Measurements from ENCODE around the gene GANAB. TPM values are rescaled to one million over a fixed set of nuclear protein-coding genes. Genes with fewer than 3 reads are reported as not detected.

GANAB gene
- total and polyA plus RNA-seq, 2 of the 13 experiments (the other 11 are each of a cell fraction or from before 2014, with no cell fraction given): 99.5 to 234 TPM

GRCh38 chr11:62645946-62646824, at the start of gene GANAB (continued):
- TF ChIP-seq THAP8 (CRISPR knock-in tag; IDR thresholded peaks at IDR 0.05; ENCODE audit: borderline replicate concordance) (no peak), CBX1 (IDR thresholded peaks at IDR 0.05; ENCODE audit: low read depth) (no peak), DNMT1 (CRISPR knock-in tag; IDR thresholded peaks at IDR 0.05) (no peak), ZNF549 (CRISPR knock-in tag; IDR thresholded peaks at IDR 0.05) (no peak), SP1 (IDR thresholded peaks at IDR 0.05) (no peak), SP1 (CRISPR knock-in tag; IDR thresholded peaks at IDR 0.05) (peak; percentile 73), ZNF232 (CRISPR knock-in tag; IDR thresholded peaks at IDR 0.05; ENCODE audit: borderline replicate concordance) (0 out of 2 replicates have a peak, but pooled peaks have one; percentile 10), DR1 (CRISPR knock-in tag; IDR thresholded peaks at IDR 0.05) (peak; percentile 64; the same call in 1 of the 2 replicates), ZNF260 (CRISPR knock-in tag; IDR thresholded peaks at IDR 0.05; ENCODE audit: borderline replicate concordance, low read depth) (no peak), MYPOP (CRISPR knock-in tag; IDR thresholded peaks at IDR 0.05) (peak; percentile 57; the same call in 1 of the 2 replicates), NFRKB (IDR thresholded peaks at IDR 0.05) (peak; percentile 26; the same call in 1 of the 2 replicates), ZNF362 (CRISPR knock-in tag; IDR thresholded peaks at IDR 0.05; ENCODE audit: borderline replicate concordance) (no peak), NFIB (CRISPR knock-in tag; IDR thresholded peaks at IDR 0.05; ENCODE audit: borderline replicate concordance) (no peak), HBP1 (CRISPR knock-in tag; IDR thresholded peaks at IDR 0.05; ENCODE audit: low read depth) (no peak; the same call in 1 of the 2 replicates), ADNP (CRISPR knock-in tag; IDR thresholded peaks at IDR 0.05) (no peak)
- TF ChIP-seq, protein P1, sequence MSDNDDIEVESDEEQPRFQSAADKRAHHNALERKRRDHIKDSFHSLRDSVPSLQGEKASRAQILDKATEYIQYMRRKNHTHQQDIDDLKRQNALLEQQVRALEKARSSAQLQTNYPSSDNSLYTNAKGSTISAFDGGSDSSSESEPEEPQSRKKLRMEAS (IDR thresholded peaks at IDR 0.05): peak; percentile 42
- TF ChIP-seq, protein P2, sequence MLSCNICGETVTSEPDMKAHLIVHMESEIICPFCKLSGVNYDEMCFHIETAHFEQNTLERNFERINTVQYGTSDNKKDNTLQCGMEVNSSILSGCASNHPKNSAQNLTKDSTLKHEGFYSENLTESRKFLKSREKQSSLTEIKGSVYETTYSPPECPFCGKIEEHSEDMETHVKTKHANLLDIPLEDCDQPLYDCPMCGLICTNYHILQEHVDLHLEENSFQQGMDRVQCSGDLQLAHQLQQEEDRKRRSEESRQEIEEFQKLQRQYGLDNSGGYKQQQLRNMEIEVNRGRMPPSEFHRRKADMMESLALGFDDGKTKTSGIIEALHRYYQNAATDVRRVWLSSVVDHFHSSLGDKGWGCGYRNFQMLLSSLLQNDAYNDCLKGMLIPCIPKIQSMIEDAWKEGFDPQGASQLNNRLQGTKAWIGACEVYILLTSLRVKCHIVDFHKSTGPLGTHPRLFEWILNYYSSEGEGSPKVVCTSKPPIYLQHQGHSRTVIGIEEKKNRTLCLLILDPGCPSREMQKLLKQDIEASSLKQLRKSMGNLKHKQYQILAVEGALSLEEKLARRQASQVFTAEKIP (CRISPR knock-in tag; IDR thresholded peaks at IDR 0.05; ENCODE audit: borderline replicate concordance): no peak
- TF ChIP-seq, protein P3, sequence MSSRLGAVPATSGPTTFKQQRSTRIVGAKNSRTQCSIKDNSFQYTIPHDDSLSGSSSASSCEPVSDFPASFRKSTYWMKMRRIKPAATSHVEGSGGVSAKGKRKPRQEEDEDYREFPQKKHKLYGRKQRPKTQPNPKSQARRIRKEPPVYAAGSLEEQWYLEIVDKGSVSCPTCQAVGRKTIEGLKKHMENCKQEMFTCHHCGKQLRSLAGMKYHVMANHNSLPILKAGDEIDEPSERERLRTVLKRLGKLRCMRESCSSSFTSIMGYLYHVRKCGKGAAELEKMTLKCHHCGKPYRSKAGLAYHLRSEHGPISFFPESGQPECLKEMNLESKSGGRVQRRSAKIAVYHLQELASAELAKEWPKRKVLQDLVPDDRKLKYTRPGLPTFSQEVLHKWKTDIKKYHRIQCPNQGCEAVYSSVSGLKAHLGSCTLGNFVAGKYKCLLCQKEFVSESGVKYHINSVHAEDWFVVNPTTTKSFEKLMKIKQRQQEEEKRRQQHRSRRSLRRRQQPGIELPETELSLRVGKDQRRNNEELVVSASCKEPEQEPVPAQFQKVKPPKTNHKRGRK (CRISPR knock-in tag; IDR thresholded peaks at IDR 0.05): no peak
- TF ChIP-seq, protein P4, sequence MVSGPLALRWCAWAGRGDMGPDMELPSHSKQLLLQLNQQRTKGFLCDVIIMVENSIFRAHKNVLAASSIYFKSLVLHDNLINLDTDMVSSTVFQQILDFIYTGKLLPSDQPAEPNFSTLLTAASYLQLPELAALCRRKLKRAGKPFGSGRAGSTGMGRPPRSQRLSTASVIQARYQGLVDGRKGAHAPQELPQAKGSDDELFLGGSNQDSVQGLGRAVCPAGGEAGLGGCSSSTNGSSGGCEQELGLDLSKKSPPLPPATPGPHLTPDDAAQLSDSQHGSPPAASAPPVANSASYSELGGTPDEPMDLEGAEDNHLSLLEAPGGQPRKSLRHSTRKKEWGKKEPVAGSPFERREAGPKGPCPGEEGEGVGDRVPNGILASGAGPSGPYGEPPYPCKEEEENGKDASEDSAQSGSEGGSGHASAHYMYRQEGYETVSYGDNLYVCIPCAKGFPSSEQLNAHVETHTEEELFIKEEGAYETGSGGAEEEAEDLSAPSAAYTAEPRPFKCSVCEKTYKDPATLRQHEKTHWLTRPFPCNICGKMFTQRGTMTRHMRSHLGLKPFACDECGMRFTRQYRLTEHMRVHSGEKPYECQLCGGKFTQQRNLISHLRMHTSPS (CRISPR knock-in tag; IDR thresholded peaks at IDR 0.05; ENCODE audit: low read depth): no peak
